Activated CD8-positive, alpha-beta memory T cell treated with anti-CD3 and anti-CD28 coated beads for 36 hours (primary cell): ENCODE data around the gene RIT2. TPM values are rescaled to one million over a fixed set of nuclear protein-coding genes. Genes with fewer than 3 reads are reported as not detected.

ENCODE experiments used
- CTCF ChIA-PET: fragments of 350-600 bp; sonication (Branson Sonifier 250); formaldehyde crosslinking; loops from one replicate; lab custom pipeline; 2021; ENCODE audit warnings: antibody characterized with exemption; lab: Charles Lee
- POLR2A ChIA-PET: fragments of 350-600 bp; sonication (Branson Sonifier 250); formaldehyde crosslinking; loops from one replicate; lab custom pipeline; 2021; ENCODE audit warnings: antibody characterized with exemption; lab: Charles Lee
- total RNA-seq, 2 experiments: library from RNA; stranded (reverse); gene quantifications; one replicate each; pipeline ENCODE4 v1.2.3, GENCODE V29; 2021

The RIT2 gene
- total RNA-seq, 2 experiments from 2014 or later, result not detected

GRCh38 chr18:43029414-43029813 is 86.1 kb downstream of the RIT2 start:
- CTCF ChIA-PET, result no interaction called here
- POLR2A ChIA-PET, result no interaction called here

- CTCF ChIA-PET, result no interaction called here
- POLR2A ChIA-PET, result no interaction called here
These were observed 92.6 kb downstream of the RIT2 start for GRCh38 chr18:43022874-43023273.

DNA sequence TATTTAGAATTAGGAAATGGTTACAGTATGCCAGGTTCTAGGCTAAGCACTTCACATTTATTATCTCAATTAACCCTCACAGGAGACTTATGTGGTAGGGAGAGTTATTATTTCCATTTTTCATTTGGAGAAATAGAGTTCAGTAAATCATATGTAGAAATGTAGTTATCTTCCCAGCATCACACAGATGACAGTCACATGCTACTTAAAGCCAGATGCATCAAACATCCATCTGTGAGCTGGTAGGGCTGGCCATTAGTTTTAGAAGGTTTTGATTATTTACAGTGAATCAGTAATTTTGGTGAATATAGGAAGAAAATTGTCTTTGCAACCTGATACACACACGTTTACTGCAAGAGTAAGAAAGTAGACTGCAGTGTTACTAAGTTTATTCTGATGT is 97.9 kb downstream of the RIT2 start:
- CTCF ChIA-PET, result no interaction called here

DNA sequence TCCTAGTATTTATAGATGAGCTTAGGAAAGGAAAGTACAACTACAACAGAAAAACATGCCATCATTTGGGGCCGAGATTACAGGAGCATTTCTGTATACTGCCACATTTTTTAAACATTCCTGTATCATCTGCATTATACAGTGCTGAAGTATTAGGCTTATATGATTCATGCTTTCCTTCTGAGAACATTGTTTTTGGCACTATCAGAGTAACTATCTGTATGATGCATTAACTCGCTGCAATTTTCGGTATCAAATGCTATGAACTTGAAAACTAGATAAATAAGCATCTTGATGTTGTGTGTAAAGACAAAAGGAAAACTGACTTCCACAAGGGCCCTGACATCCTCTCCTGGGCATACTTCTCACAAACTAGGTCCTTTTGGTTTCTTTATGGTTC is 102.0 kb downstream of the RIT2 start:
- POLR2A ChIA-PET, result no interaction called here
- CTCF ChIA-PET, result no interaction called here

More for the DNA sequence above, 97.9 kb downstream of the RIT2 start:
- POLR2A ChIA-PET, result no interaction called here

- POLR2A ChIA-PET, result no interaction called here
- CTCF ChIA-PET, result no interaction called here
These were observed 102.5 kb downstream of the RIT2 start for GRCh38 chr18:43012951-43013350.

GRCh38 chr18:43010611-43011010 is 104.9 kb downstream of the RIT2 start:
- CTCF ChIA-PET, result no interaction called here
- POLR2A ChIA-PET, result no interaction called here

DNA sequence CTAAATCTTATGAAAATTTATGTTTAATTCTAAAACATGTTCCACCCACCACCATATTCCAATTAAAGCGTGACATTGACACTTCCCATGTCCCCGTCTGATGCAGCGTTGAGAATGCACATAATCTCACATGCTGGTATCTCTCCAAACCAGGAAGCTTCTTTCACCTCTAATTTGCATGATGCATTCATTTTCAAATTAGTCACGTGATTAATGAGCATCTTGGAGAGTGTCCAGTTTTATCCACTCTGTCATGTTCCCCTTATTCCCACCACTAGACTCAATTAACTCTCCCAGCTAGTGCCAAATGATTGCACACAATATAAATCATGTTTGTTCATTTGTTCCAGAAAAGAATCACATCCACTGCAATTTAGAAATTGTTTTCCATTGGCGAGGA is 105.8 kb downstream of the RIT2 start:
- POLR2A ChIA-PET, result no interaction called here
- CTCF ChIA-PET, result no interaction called here

DNA sequence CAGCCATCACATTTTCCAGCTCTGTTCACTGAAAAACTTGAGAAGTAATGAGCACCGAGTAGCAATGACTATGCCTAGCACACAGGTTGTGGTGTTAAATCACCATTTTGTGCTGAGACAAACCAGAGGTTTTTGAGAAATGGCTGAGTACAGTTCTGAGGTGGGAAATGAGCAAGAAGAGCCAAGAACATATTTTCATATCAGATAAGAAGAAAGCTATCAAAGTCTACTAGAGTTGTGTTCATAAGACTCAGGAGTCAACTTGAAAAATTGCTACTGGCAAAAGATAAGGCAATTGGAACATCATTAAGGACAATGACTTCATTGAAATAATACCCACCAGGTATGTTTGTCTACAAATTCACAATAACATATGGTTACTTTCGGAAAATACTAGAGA is 108.1 kb downstream of the RIT2 start:
- POLR2A ChIA-PET, result no interaction called here
- CTCF ChIA-PET, result no interaction called here

- CTCF ChIA-PET, result no interaction called here
- POLR2A ChIA-PET, result no interaction called here
These were observed 111.1 kb downstream of the RIT2 start for GRCh38 chr18:43004421-43004820.

DNA sequence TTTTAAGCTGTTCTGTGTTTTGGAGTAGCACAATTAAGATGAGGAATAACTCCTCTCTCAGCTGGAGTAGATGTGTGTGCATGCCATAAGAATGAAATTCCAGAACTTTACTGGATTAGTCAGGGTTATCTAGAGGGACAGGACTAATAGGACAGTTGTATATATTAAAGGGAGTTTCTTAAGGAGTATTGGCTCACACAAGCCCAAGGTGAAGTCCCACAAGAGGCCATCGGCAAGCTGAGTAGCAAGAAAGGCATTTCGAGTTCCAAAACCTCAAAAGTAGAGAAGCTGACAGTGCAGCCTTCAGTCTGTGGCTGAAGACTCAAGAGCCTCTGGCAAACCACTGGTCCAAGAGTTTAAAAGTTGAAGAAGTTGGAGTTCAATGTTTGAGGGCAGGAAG is 113.7 kb downstream of the RIT2 start:
- CTCF ChIA-PET, result no interaction called here
- POLR2A ChIA-PET, result no interaction called here

DNA sequence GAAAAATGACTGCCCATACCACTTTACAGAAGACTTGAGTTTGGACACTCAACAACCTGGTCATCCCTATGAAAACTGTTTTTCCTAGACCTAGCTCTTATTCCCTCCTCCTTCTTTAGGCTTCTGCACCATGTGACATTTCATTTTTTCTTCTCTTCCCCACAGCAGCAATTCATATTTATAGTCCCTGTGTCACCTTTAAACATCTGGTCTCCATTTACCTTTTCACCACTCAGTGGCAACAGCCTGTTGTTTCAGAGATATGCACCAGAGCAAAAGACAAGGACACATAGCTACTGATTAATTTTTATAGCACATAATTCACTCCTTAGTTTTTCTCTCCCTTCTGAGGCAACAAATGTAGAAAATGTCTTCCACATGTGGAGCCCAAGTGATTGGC is 118.7 kb downstream of the RIT2 start:
- ChIA-PET CTCF (no interaction called here), POLR2A (no interaction called here)

- ChIA-PET CTCF (no interaction called here), POLR2A (no interaction called here)
These were observed 135.1 kb downstream of the RIT2 start for GRCh38 chr18:42980426-42980825.

GRCh38 chr18:42977982-42978637 is 137.4 kb downstream of the RIT2 start:
- POLR2A ChIA-PET, result no interaction called here
- CTCF ChIA-PET, result no interaction called here

DNA sequence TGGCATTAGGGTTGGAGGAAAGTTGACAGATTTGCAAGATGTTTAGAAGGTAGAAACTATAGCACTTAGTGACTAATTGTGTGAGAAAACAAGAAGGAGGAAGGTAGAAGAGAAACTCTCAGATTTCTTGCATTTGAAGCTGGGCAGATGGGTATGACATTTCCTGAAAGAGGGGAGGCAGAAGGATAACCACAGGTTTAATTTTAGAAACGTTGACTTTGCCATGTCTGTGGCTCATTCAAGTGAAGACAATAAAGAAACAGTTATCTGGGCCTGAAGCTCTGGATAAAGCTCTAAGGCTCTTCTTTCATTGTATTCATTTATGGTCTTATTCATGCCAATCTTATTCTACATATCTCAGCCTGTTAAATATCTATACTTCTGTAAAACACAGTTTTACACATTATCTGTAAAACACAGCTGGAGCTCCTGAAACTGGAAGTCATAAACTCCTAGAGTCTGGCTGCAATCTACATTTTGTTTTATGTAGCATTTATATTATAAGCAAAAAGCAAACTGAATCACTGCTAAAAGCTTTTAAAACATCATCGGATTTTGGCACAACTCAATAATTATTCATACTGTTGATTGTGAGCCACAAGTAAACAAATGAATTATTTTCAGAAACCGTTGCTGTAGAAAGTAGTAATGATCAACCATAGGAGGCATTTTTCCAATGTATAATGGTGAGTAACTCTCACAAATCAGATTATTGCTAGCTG is 138.5 kb downstream of the RIT2 start:
- ChIA-PET POLR2A (no interaction called here), CTCF (no interaction called here)

DNA sequence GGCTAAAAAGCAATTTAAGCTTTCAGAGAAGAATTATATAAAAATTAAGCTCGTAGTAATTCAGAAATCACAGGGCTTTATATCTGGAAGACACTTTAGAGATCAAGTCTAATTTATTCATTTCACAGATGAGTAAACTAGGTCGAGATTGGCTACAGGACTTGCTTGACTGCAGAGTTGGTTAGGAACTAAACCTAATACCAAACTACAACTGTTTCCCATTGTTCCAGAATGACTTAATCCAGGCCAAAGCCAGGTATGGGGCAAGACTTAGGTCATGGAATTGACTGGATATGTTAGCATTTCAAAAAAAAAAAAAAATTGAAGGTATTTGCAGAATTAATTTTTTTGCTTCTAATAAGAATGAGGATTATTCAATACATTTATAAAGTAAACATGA is 146.1 kb downstream of the RIT2 start:
- CTCF ChIA-PET, result no interaction called here
- POLR2A ChIA-PET, result no interaction called here

GRCh38 chr18:42961298-42961697 is 154.2 kb downstream of the RIT2 start:
- CTCF ChIA-PET, result no interaction called here
- POLR2A ChIA-PET, result no interaction called here

DNA sequence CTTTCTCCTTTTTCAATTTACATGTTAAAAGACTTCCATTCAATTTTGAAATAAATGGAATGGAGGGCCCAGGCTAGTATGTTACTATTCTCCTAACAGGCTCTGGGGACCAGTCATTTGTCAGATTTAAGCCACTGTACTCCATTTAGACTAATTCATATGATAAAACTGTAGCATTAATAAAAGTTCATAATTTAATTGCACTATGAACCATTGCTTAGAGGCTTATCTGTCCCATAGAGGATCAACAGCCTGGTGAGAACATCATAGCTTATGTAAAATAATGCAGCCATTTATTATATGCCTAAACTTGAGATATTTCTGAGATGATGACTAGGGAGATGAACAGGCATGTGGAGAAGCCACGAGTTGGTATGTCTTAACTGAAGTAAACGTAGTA is 156.0 kb downstream of the RIT2 start:
- ChIA-PET POLR2A (no interaction called here), CTCF (no interaction called here)

DNA sequence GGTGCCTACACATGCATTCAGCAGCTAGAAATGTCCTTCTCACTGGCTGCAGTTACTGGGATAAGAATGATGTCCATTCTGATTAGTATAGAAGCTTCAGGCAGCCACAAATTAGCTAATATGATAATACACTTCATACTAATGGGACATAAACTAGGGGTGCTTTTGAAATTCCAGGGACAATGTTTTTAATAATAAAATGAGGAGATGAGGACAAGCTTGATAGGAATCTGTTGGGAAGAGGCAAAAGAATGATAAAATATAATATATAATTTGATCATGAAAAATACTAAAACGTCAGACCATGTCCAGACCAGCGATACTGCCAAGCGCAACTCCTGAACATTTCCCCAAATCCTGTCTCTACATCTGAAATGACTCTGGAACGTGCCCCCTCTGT is 157.1 kb downstream of the RIT2 start:
- POLR2A ChIA-PET, result no interaction called here

GRCh38 chr18:42956287-42956686 is 159.2 kb downstream of the RIT2 start:
- POLR2A ChIA-PET, result no interaction called here
- CTCF ChIA-PET, result no interaction called here

More for the DNA sequence above, 157.1 kb downstream of the RIT2 start:
- CTCF ChIA-PET, result no interaction called here

GRCh38 chr18:42954887-42955286 is 160.6 kb downstream of the RIT2 start:
- POLR2A ChIA-PET, result no interaction called here
- CTCF ChIA-PET, result no interaction called here

GRCh38 chr18:42953306-42953705 is 162.2 kb downstream of the RIT2 start:
- CTCF ChIA-PET, result no interaction called here
- POLR2A ChIA-PET, result no interaction called here
